HEK293T (cell line): ENCODE measurements around the gene TMEM44.

Source experiments
- CTCF ChIA-PET: fragments of 350-600 bp; formaldehyde crosslinking; extraction: SDS; loops from one replicate; lab custom pipeline; 2021; ENCODE audit warnings: antibody characterized with exemption, inconsistent platforms; lab: Yijun Ruan, JAX
- POLR2A ChIA-PET: fragments of 350-600 bp; formaldehyde crosslinking; extraction: SDS; loops from one replicate; lab custom pipeline; 2020; ENCODE audit warnings: antibody characterized with exemption, inconsistent platforms; lab: Yijun Ruan, JAX
- DNase-seq: peaks from one replicate; pipeline ENCODE4 v3.0.0; 2012; ENCODE audit warnings: mixed read lengths; ENCODE audit errors: extremely low spot score
- ARNT ChIP-seq: fragments of 450-650 bp; IDR thresholded peaks from 2 replicates; pipeline ENCODE4 v1.6.1; 2017; ENCODE audit warnings: mild to moderate bottlenecking
- BHLHE40 ChIP-seq: fragments of 450-650 bp; IDR thresholded peaks from 2 replicates; pipeline ENCODE4 v1.6.1; 2016; ENCODE audit warnings: mild to moderate bottlenecking, moderate library complexity, borderline replicate concordance
- CTBP1 ChIP-seq: fragments of 450-650 bp; IDR thresholded peaks from 2 replicates; pipeline ENCODE4 v1.6.1; 2016; ENCODE audit warnings: borderline replicate concordance
- ELF4 ChIP-seq: fragments of 450-650 bp; IDR thresholded peaks from 2 replicates; pipeline ENCODE4 v1.6.1; 2017; ENCODE audit warnings: antibody characterized with exemption
- FOXA1 ChIP-seq: fragments of 450-650 bp; IDR thresholded peaks from 2 replicates; pipeline ENCODE4 v1.6.1; 2016; ENCODE audit warnings: mild to moderate bottlenecking
- FOXK2 ChIP-seq: fragments of 450-650 bp; IDR thresholded peaks from 2 replicates; pipeline ENCODE4 v1.6.1; 2016; ENCODE audit warnings: mild to moderate bottlenecking
- FOXM1 ChIP-seq: fragments of 450-650 bp; IDR thresholded peaks from 2 replicates; pipeline ENCODE4 v1.6.1; 2017; ENCODE audit warnings: mild to moderate bottlenecking, borderline replicate concordance
- HDGF ChIP-seq: fragments of 450-650 bp; IDR thresholded peaks from 2 replicates; pipeline ENCODE4 v1.6.1; 2017; ENCODE audit warnings: antibody characterized with exemption, borderline replicate concordance
- L3MBTL2 ChIP-seq: fragments of 450-650 bp; conservative IDR thresholded peaks from 2 replicates; pipeline ENCODE4 v1.6.1; 2016; ENCODE audit warnings: mild to moderate bottlenecking
- LEF1 ChIP-seq: fragments of 450-650 bp; IDR thresholded peaks from 2 replicates; pipeline ENCODE4 v1.6.1; 2017; ENCODE audit warnings: mild to moderate bottlenecking, borderline replicate concordance
- NFRKB ChIP-seq: fragments of 450-650 bp; IDR thresholded peaks from 2 replicates; pipeline ENCODE4 v1.6.1; 2016; ENCODE audit warnings: mild to moderate bottlenecking, moderate library complexity
- SP1 ChIP-seq: fragments of 450-650 bp; IDR thresholded peaks from 2 replicates; pipeline ENCODE4 v1.6.1; 2017
- SUZ12 ChIP-seq: fragments of 450-650 bp; IDR thresholded peaks from 2 replicates; pipeline ENCODE4 v1.6.1; 2016; ENCODE audit warnings: mild to moderate bottlenecking
- TARDBP ChIP-seq: fragments of 450-650 bp; IDR thresholded peaks from 2 replicates; pipeline ENCODE4 v1.6.1; 2016
- ZNF384 ChIP-seq: fragments of 450-650 bp; IDR thresholded peaks from 2 replicates; pipeline ENCODE4 v1.6.1; 2016
- TF ChIP-seq, protein P1 (sequence below): fragments of 450-650 bp; IDR thresholded peaks from 2 replicates; pipeline ENCODE4 v1.6.1; 2016

The TMEM44 gene

DNA sequence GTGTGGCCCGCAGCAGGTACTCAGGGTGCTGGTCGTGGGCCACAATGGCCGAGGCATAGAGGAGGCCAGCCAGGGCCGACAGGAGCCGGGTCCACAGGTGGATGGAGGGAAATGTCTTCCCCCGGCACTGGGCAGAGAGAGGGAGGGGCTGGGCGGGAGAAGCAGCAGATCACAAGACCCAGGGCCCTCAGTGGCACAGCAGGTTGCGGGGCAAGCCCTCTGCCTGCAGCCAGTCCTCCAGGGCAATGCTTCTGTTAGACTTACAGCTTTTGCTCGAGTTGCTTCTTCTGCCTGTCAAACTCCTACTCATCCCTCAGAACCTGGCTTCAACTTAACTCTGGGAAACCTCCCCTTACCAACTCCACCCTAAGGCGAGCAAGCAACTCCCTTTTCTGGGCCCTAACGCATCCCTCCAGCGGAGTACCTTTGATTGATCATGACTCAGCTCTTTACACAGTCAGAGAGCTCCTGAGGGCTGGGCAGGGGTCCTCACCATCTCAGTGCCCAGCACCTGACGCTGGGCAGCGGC is 16.0 kb downstream of the TMEM44 start:
- TF ChIP-seq FOXA1 (no peak), HDGF (no peak), CTBP1 (no peak), SUZ12 (no peak), BHLHE40 (no peak), L3MBTL2 (no peak), SP1 (no peak)
- DNase-seq, result no peak
- ChIA-PET POLR2A (no interaction called here), CTCF (no interaction called here)

- POLR2A ChIA-PET, result no interaction called here
- no peak for DNase-seq
- TF ChIP-seq BHLHE40 (no peak), ELF4 (no peak), TARDBP (no peak), SUZ12 (no peak), ARNT (no peak), FOXM1 (no peak)
- TF ChIP-seq, protein P1, sequence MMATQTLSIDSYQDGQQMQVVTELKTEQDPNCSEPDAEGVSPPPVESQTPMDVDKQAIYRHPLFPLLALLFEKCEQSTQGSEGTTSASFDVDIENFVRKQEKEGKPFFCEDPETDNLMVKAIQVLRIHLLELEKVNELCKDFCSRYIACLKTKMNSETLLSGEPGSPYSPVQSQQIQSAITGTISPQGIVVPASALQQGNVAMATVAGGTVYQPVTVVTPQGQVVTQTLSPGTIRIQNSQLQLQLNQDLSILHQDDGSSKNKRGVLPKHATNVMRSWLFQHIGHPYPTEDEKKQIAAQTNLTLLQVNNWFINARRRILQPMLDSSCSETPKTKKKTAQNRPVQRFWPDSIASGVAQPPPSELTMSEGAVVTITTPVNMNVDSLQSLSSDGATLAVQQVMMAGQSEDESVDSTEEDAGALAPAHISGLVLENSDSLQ, result no peak
- CTCF ChIA-PET, result no interaction called here
These were observed 18.0 kb downstream of the TMEM44 start for GRCh38 chr3:194615226-194615625.

DNA sequence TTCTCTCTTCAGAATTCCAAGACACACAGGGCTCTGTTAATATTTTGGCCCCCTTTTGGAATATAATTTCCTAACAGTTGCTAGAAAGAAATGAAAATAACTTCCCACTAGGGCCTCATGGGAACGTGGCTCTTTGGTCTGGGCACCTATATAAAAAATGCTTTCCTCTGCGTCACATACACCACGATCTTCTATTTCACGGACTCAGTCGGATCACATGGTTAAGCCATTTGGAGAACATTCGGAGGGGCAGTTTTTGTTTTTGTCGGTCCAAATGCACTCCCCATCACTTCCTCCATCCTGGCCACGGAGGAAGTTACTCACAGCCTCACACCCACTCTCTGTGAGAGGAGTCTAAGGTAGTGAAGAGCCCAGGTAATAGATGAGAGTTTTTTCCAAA is 21.0 kb downstream of the TMEM44 start:
- TF ChIP-seq L3MBTL2 (no peak), SUZ12 (no peak), ZNF384 (no peak), FOXK2 (no peak), TARDBP (no peak), LEF1 (no peak), HDGF (no peak), SP1 (no peak), ELF4 (no peak), BHLHE40 (no peak), FOXM1 (no peak), ARNT (no peak), FOXA1 (no peak), CTBP1 (no peak), NFRKB (no peak)
- TF ChIP-seq, protein P1, result no peak
- no peak for DNase-seq
- ChIA-PET CTCF (interaction anchor here (0.6 kb wide), 1 partner anchor 583 kb away, joined by 3 read pairs; no protein-coding TSS in a partner anchor), POLR2A (no interaction called here)

GRCh38 chr3:194610689-194611088 is 22.5 kb downstream of the TMEM44 start:
- ChIA-PET CTCF (no interaction called here), POLR2A (no interaction called here)
- DNase-seq, result no peak
- TF ChIP-seq, protein P1, result no peak
- TF ChIP-seq LEF1 (no peak), BHLHE40 (no peak), FOXM1 (no peak), SUZ12 (no peak), FOXK2 (no peak), L3MBTL2 (no peak), ELF4 (no peak), ARNT (no peak), HDGF (no peak), NFRKB (no peak), TARDBP (no peak), CTBP1 (no peak), FOXA1 (no peak)

- TF ChIP-seq ARNT (no peak), BHLHE40 (no peak), FOXM1 (no peak), HDGF (no peak), FOXA1 (no peak), LEF1 (no peak), SUZ12 (no peak), FOXK2 (no peak), L3MBTL2 (no peak), ZNF384 (no peak)
- POLR2A ChIA-PET, result no interaction called here
These were observed 23.6 kb downstream of the TMEM44 start for GRCh38 chr3:194609601-194610000.

GRCh38 chr3:194608981-194609380 is 24.2 kb downstream of the TMEM44 start:
- TF ChIP-seq CTBP1 (no peak), NFRKB (no peak), SUZ12 (no peak), FOXM1 (no peak), ZNF384 (no peak), ELF4 (no peak), LEF1 (no peak), TARDBP (no peak)
- ChIA-PET POLR2A (no interaction called here), CTCF (interaction anchor here (0.8 kb wide), 1 partner anchor 15 kb away, joined by 3 read pairs; no protein-coding TSS in a partner anchor)
- DNase-seq, result no peak

More at GRCh38 chr3:194609601-194610000, 23.6 kb downstream of the TMEM44 start:
- no peak for DNase-seq
- CTCF ChIA-PET, result no interaction called here
